Gastrocnemius medialis (tissue), 4 donors: ENCODE results near the gene GTF3C6.

Experiments used
- CTCF ChIP-seq, 5 experiments: fragments of 450-650 bp in 3 of 5; fragments of 200-600 bp in 2 of 5; sonication (generic) in 2 of 5; IDR thresholded peaks in 4 of 5; conservative IDR thresholded peaks in 1 of 5; 1 replicate in 4 of 5; 2 replicates in 1 of 5; pipeline ENCODE4 v1.5.1; 2016 to 2019; ENCODE audit warnings: antibody characterized with exemption in 5 of 5, mild to moderate bottlenecking in 3 of 5, moderate library complexity in 3 of 5
- POLR2A ChIP-seq, 2 donors: fragments of 450-650 bp; IDR thresholded peaks; one replicate each; pipeline ENCODE4 v1.6.1; 2017; ENCODE audit warnings: antibody characterized with exemption in 2 of 2, mild to moderate bottlenecking in 2 of 2, moderate library complexity in 2 of 2

- TF ChIP-seq POLR2A (IDR thresholded peaks at IDR 0.05) (no peak), CTCF (IDR thresholded peaks at IDR 0.05 in 4 of 5, conservative IDR thresholded peaks at IDR 0.05 in 1 of 5) (no peak)
Measured at GRCh38 chr6:110933912-110934311, 24.6 kb upstream of the GTF3C6 start.
